HG03103 (cell line): ENCODE data around the gene MICAL1.
"Not testable (repeated sequence)": the region's sequence is repeated elsewhere in the genome, so short reads cannot be mapped to it uniquely, and the experiment has no call there.

Experiments
- ATAC-seq: cut with Tn5 transposase; IDR thresholded peaks from one replicate; pipeline ENCODE4 v1.9.1; 2021; ENCODE audit warnings: low read depth; ENCODE audit not compliant: unreplicated experiment

MICAL1 gene

DNA sequence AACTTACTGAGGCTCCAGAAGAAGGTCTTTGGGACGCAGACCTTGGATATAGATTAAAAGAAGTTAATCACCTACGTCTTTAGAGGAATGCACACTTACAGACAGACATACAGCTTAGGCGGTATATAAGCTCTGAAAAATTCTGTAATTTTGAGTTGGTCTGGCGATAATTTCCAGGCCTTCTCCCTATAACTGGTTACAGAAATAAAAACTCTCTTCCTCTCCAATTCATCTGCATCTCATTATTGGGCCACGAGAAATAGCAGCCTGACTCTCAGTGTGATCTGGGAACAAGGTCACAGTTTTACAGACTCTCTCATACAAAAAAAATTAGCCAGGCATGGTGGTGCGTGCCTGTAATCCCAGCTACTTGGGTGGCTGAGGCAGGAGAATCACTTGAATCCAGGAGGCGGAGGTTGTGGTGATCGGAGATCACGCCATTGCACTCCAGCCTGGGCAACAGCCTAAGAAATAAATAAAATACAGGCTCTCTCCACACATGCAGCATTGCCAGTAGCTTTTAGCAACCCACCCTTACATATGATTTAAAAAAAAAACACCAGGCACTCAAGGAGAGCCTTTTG, 22.7 kb upstream of the MICAL1 start:
- no peak for ATAC-seq

DNA sequence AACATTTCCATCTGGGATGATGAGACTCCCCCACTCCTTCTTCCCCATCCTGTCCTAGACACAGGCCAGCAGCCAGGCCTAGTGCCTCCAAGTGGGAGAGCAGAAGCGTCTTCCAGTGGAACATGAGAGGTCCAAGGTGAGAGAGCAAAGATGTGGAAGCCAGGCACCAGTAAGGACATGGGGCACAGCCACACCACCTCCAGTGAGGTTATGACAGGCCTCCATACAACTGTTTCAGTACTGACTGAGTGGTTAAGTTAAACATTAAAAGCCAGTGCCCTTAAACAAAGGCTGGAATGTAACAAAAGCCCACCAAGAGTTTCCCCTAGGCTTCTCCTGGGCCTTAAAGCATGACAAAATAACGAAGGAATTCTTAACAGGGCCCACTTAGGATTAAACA, 22.2 kb upstream of the MICAL1 start:
- ATAC-seq, result no peak

DNA sequence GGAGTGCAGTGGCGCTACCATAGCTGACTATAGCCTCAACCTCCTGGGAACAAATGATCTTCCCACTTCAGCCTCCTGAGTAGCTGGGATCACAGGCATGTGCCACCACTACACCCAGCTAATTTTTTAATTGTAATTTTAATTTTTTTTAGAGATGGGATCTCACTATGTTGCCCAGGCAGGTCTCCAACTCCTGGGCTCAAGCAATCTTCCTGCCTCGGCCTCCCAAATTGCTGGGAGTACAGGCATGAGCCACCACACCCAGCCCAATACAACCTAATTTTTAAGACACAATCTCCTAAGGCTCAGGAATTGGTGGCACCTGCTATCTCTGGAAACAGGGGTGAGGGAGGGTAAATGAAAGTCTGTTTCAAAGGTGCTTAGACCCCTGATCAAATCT, 21.6 kb upstream of the MICAL1 start:
- ATAC-seq, result no peak

DNA sequence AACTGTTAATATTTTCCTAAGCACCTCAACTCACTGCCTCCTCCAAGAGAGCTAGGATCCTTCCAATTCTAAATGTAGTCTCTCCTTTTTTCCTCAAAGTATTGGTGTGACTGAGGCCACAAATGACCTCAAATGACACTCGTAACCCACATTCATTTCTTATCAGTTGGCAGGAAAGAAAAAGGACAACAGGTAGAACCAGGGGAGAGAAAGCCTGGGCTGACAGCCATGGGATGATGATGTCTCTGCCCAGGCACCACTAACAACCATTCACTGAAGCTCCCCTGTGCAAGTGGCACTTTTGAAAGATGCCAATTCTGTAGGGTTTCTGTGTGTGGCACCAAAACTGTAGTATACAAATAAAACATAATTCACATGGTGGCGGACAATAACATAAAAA, 20.1 kb upstream of the MICAL1 start:
- no peak for ATAC-seq

DNA sequence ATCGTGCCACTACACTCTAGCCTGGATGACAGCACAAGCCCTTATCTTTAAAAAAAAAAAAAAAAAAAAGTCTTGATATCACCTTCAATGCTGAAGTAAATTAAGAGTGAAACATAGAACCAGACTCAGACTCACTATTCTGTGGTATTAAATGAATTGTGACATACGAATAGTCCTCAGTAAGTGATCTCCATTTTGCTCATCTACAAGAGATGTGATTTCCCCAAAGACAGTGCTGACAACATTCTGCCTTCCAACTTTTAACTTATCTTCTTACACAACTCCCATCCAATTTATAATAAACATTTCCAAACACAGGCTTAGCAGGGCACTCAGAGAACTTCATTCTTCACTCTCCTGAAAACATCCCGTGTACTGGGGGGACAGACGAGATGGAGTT, 19.4 kb upstream of the MICAL1 start:
- no peak for ATAC-seq

DNA sequence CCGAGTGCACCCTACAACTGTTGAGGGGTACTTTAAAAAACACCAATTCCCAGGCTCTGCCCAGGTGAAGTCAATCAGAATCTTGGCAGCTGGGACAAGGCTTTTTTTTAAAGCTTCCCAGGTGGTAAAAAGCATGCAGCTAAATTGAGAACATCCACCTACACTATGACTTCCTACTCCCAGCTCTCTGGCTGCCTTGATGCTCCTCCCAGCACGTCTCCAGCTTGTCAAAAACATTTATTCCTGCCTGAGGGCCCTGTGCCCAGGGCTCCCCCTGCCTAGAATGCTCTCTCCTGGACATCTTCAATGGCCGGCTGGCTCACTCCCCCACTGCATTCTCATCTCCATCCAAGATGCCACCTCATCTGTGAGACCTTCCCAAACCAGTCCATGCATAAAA, 17.5 kb upstream of the MICAL1 start:
- no peak for ATAC-seq

DNA sequence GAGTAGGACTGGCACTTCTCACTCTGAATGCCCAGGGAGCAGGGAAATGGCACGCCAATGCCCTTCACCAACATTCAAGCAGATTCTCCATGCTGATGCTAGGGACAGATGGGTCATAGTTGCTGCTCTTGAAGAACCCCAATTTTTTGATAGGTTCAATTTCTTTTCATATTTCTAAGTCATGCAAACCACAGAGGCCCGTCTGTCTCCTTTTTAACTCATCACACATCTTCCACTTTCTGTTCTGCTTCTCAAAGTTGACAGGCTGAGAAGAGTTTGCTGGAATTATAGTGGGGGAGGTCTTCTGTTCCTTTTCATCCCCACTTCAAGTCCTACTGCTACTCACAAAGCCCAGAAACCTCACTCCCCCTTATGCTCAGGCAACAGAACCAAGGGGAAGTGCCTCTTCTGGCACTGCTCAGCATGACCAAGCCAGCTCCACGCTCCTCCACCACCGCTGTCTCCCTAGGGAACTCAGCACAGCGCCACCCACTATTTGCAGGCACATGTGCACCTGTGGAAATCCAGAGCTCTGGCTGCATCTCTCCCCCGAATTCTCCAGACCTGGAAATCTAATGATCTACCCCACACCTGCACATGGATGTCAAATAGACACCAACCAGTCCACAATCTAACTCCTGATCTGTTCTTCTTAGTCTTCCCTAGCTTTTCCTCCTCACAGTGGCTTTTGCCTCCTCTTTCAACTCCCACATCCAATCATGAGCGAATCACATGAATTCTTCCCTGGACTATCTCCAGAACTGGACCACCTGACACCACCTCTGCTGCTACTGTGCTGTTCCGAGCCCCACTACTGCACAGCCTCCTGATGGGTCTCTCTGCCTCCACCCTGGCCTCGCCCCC, 16.8 kb upstream of the MICAL1 start:
- no peak for ATAC-seq

DNA sequence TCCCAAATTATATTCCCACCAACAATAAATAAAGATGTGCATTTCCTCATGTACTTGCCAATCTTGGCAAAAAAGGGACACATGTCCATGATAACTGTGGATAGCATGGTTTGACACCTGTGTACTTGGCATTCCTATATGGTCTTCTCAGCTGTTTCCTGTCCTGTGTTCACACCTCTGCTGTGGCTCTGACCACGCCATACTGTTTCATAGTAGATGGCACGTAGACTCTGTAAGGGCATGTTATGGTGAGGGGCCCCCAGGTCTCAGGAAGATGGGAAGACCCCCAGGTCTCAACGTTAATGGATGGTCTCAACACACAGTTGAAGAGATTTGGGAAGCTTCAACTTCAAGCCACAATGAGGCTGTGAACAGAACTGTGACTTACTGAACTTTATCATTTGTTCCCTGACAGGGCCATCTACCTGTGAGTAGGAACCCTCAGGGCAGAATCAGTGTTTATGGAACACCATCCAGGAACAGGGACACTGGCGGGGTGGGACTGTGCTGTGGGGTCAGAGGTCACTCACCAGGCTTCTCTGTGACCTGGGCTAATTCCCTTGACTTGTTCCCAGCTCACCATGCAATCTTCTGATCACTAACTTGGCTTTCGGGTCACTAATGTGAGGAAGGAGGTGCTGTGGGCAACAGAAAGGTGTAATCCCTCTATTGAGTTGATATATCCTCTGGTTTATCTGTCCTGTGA, 15.7 kb upstream of the MICAL1 start:
- no peak for ATAC-seq

DNA sequence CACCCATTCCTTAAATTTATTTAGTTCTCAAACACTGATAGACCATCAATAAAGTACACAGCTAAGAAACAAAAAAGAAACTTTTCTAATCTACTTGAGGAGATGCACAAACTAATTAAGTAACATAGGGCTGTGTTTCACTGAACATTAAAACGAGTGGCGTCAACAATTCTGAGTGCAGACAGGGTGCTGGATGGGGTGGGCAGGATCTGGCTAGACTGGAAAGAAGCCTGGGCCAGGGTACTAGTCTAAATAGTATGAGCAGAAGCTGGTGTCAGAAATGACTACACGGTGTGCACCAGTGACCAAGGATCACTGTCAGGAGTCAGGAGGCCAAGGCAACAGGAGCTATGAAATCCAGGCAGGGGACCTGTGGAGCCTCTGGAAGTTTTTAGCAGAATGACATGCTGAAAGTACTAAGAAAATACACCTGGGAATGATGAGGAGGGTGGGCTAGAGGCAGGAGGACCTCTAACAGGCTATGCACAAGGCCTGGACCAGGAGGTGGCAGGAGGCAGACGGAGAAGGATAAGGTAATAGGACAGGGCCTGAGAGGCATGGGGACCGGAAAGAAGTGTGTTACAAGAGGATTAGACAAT, 14.1 kb upstream of the MICAL1 start:
- ATAC-seq, result no peak

DNA sequence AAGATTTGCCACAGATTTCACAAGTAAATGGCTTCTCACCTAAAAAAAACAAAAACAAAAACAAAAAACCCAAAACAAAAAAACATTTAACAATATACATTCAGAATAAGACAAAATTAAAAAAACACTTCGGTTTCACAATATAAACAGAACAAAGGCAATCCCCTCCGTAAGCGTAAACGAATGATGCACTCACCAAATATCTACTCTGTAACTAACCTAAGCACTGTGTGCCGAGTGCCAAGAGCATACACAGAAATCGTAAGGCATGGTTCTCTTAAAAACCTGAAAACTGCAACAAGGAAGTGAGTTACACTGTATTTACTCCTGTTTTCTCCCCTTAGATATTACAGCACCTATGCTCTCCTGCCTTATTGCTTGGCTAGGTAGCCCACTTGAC, 12.1 kb upstream of the MICAL1 start:
- no peak for ATAC-seq

DNA sequence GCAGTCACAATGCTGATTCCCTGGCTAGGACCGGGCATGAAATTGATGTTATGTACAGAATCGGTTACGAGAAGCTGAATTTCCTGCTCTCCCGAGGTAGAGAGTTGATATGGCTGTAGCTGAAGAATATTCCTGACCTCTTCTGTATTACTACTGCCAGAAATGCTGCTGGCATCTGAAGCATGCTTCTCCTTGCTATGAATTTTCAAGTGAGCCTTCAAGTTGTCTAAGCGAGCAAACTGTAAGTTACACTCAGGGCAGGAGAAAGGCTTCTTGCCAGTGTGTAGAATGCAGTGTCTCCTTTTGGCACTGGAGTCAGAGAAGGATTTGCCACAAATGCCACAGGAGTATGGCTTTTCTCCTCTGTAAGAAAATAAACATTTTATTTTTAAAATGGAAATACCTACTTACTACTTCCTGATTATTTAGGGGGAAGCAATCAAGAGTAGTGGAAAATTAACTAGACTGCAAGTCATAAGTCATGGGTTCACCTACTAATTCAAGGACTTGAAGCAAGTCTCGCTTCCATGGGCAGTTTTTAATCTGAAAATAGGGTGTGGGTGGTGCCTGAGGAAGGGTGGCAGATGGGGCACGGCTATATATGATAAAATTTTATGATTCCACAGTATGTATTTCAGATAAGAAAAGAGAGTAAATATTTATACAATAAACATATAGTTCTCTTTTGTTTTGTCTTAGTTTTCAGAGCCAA, 10.8 kb upstream of the MICAL1 start:
- ATAC-seq, result no peak

DNA sequence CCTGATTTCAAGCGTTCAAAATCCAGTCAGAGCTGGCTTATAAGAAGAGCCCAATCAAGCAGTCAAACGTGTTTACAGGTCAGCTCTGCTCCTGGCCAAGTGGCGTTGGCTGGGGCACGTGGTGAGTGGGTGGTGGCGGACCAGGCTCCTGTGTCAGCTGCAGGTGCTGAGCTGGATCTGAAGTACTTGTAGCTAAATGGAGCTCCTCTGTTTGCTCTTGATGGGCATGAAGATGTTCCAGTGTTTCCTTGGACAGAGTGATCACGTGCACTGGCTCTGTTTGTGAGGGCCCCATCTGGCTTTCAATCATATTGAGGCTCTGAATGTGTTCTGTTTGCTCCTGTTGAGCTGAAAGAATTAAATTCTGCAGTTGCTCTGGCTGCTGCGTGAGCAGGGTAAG, 10.2 kb upstream of the MICAL1 start:
- ATAC-seq, result no peak

DNA sequence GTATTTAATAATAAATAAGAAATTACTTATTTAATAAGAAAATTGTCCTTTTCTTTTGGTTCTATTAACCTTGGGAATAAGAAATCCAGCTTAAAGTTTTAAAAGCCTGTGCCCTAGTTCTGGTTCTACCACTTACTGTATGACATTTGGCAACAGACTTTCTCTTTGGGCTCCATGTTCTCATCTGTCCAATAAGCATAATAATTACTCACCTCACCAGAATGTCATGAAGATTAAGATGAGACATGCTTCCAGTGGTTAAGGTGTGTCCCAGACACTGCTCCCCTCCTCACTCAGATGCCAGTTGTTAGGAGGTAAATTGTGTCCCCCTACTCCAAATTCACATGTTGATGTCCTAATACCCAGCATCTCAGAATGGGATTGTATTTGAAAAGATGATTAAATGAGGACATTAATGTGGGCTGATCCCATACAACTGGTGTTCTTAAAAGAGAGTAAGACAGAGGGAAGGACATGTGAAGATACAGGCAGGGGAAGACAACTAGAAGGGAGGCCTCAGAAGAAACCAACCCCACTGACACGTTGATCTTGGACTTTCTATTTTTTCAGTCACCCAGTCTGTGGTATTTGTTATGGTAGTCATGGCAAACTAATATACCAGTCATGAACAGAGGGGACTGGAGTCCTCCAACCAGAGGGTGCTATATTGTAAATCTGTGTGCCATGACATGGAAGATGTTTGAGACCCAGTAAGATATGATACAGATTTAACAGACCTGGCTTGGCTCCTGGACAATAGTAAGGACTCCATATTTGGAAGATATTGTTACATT, 6.4 kb upstream of the MICAL1 start:
- no peak for ATAC-seq

DNA sequence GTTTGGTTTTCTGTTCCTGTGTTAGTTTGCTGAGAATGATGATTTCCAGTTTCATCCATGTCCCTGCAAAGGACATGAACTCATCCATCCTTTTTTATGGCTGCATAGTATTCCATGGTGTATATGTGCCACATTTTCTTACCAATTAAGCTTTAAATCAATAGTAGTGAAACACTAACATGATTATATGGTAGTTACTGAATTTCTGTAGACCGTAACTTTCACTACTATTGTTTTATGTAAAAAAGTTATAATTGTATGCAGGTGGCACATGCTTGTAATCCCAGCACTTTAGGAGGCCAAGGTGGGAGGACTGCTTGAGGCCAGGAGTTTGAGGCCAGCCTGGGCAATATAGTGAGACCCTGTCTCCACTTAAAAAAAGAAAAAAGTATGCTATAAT, 5.6 kb upstream of the MICAL1 start:
- ATAC-seq, result not testable (repeated sequence)

DNA sequence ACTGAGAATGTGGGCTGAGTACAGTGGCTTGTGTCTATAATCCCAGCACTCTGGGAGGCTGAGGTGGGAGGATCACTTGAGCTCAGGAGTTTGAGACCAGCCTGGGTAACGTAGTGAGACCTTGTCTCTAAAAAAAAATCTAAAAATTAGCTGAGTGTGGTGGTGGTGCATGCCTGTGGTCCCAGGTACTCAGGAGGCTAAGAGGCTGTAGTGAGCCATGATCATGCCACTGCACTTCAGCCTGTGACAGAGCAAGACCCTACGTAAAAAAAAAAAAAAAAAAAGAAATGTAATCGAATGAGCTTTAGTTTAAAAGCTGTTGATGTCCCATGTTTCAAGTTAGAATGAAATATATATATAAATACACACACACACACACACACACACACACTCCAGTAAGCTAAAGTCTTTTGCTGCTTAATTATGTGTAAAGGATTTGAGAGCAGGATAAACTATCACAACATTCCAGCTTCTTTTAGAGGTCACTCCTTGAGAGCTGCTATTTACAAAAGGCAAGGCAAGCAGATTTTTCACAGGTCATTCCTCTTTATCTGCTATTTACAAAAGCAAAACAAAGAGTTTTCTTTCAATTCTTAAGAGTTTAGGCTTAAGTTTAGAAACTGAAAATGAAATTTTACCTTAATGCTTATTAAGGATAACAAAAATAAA, 4.7 kb upstream of the MICAL1 start:
- ATAC-seq, result no peak

DNA sequence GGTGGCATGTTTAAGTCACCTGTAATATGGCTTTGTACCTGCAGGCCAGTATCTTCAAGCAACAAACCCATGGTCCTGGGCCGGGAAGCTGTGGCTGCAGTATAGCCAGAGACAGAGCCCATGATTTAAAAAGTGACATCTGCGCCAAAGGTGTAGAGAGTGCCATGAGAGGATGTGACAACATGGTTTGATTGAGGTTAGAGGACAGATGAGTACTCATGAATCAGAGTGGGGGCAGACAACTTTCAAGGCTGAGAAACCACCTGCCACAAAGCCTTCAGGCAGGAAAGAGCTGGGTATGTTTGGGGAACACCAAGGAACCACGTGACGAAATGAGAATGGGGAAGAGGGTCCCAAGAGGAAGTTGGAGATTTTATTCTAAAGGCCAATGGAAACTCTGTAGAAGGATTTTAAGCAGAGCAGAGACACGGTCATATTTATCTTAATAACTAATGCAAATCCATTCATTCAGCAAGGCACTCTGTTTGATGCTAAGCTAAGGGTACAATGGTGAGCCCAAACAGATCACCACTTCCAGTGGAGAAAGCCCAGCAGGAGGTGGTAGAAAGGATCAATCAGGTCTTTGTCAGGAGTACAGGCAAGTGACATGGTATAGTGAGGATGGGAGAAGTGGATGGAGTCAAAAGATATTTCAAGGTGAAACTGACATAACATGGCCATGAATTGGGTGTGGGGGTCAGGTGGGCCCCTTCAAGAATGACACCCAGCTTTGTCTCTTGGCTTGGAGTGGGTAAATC, 3.4 kb upstream of the MICAL1 start:
- no peak for ATAC-seq

DNA sequence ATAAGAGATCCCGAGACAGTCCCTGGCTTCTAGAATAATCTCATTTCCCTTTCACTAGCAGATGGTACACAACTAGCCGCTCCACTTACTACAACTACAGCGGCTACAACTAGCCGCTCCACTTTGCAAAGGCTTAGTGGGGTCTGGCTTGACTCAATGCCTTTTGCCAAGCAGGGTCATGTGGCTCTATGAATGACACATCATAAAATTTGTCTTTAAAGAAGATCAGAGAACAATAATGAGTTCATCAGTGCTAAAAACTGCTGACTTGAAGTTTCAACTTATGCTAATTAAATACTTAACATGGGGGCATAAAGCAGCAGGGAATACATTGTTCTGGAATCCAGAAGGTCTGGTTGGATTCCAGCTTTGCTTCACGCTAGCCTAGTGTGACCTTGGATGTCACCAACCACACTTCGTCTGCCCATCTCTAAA, 2.0 kb upstream of the MICAL1 start:
- no peak for ATAC-seq

DNA sequence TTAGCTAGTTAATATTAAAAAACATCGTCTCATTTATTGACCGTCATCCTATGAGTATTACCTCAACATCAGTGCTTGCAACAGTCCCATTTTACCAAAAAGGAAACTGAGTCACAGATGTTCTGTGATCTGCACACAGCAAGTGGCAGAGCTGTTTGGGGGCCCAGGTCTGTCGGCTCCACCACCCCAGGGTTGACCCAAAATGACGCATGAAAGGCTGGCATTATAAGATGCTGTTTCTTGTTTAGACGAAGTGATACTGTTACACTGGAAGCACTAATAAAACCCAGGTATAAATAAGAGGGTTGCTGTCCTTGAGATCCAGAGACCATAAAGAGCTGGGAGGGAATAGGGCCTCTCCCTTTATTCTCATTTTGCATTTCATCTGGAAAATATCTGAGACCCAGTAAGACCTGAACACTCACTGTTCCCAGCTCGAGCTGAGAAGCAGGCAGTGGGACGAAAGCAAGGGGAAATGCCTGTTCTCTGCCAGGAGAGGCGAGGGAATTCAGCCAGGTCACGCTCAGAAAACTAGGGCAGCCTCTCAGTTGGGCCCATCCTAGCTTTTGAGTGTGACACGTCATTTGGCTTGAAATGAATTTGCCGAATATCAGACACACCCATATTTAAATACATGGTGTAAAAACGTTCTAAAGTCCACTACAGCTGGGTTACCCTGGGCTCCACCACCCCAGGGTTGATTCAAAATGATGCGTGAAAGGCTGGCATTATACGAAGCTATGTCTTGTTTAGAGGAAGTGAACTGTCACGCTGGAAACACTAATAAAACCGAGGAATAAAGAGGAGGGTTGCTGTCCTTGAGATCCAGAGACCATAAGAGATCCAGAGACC, 1.4 kb upstream of the MICAL1 start:
- no peak for ATAC-seq
